GM12878 (cell line): Measurements from ENCODE around the gene CREG1.

ENCODE experiments used
- CEBPB ChIP-seq, 2 experiments: fragments of 150-350 bp in 1 of 2; IDR thresholded peaks; 2 replicates each; pipeline ENCODE4 v1.6.1; 2012 to 2014; ENCODE audit warnings: low read depth in 2 of 2, low read length in 2 of 2, borderline replicate concordance in 1 of 2, inconsistent platforms in 1 of 2
- EZH2 ChIP-seq: IDR thresholded peaks from 2 replicates; pipeline ENCODE4 v1.6.1; 2012; ENCODE audit warnings: low read depth, mild to moderate bottlenecking, control low read depth, inconsistent platforms, low read length, borderline replicate concordance; ENCODE audit not compliant: control insufficient read depth
- PAX5 ChIP-seq: IDR thresholded peaks from 2 replicates; pipeline ENCODE4 v1.6.1; 2011; ENCODE audit warnings: low read depth, low read length, borderline replicate concordance
- RAD21 ChIP-seq: IDR thresholded peaks from 2 replicates; pipeline ENCODE4 v1.6.1; 2011; ENCODE audit warnings: mild to moderate bottlenecking, low read depth, low read length, moderate library complexity; ENCODE audit not compliant: insufficient read depth
- TCF7 ChIP-seq: IDR thresholded peaks from 2 replicates; pipeline ENCODE4 v1.6.1; 2014; ENCODE audit warnings: antibody characterized with exemption, borderline replicate concordance
- TF ChIP-seq, protein P1 (sequence below), 3 experiments: IDR thresholded peaks in 2 of 3; conservative IDR thresholded peaks in 1 of 3; 2 replicates each; pipeline ENCODE4 v1.5.1; 2011; ENCODE audit warnings: low read depth in 3 of 3, low read length in 3 of 3, mild to moderate bottlenecking in 3 of 3, control low read depth in 2 of 3, moderate library complexity in 2 of 3, inconsistent platforms in 1 of 3, mixed read lengths in 1 of 3; ENCODE audit not compliant: control insufficient read depth in 2 of 3, insufficient read depth in 1 of 3; ENCODE audit errors: extremely low read depth in 1 of 3
- TF ChIP-seq, protein P2 (sequence below): fragments of 450-650 bp; IDR thresholded peaks from 2 replicates; pipeline ENCODE4 v1.6.1; 2018; ENCODE audit warnings: borderline replicate concordance, mild to moderate bottlenecking; ENCODE audit not compliant: partially characterized antibody

DNA sequence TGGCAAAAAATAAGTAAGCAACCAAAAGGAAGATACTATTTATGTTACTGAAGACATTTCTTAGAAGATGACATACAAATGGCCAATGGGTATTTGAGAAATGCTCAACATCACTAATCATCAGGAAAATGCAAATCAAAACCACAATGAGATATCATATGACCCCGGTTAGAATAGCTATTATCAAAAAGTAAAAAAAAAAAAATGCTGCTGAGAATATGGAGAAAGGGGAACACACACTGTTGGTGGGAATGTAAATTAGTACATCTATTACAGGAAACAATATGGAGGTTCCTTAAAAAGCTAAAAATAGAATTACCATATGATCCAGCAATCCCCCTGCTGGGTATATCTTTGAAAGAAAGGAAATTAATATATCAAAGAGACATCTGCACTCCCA is 34.3 kb upstream of the CREG1 start:
- TF ChIP-seq CEBPB (IDR thresholded peaks at IDR 0.05; ENCODE audit: borderline replicate concordance in 1 of 2, low read depth in 2 of 2, low read length in 2 of 2) (no peak), EZH2 (no peak), RAD21 (no peak), PAX5 (no peak), TCF7 (no peak)
- TF ChIP-seq, protein P1, sequence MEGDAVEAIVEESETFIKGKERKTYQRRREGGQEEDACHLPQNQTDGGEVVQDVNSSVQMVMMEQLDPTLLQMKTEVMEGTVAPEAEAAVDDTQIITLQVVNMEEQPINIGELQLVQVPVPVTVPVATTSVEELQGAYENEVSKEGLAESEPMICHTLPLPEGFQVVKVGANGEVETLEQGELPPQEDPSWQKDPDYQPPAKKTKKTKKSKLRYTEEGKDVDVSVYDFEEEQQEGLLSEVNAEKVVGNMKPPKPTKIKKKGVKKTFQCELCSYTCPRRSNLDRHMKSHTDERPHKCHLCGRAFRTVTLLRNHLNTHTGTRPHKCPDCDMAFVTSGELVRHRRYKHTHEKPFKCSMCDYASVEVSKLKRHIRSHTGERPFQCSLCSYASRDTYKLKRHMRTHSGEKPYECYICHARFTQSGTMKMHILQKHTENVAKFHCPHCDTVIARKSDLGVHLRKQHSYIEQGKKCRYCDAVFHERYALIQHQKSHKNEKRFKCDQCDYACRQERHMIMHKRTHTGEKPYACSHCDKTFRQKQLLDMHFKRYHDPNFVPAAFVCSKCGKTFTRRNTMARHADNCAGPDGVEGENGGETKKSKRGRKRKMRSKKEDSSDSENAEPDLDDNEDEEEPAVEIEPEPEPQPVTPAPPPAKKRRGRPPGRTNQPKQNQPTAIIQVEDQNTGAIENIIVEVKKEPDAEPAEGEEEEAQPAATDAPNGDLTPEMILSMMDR (IDR thresholded peaks at IDR 0.05 in 2 of 3, conservative IDR thresholded peaks at IDR 0.05 in 1 of 3; ENCODE audit: control insufficient read depth in 2 of 3, extremely low read depth in 1 of 3, insufficient read depth in 1 of 3, low read depth in 3 of 3, low read length in 3 of 3), result no peak
- TF ChIP-seq, protein P2, sequence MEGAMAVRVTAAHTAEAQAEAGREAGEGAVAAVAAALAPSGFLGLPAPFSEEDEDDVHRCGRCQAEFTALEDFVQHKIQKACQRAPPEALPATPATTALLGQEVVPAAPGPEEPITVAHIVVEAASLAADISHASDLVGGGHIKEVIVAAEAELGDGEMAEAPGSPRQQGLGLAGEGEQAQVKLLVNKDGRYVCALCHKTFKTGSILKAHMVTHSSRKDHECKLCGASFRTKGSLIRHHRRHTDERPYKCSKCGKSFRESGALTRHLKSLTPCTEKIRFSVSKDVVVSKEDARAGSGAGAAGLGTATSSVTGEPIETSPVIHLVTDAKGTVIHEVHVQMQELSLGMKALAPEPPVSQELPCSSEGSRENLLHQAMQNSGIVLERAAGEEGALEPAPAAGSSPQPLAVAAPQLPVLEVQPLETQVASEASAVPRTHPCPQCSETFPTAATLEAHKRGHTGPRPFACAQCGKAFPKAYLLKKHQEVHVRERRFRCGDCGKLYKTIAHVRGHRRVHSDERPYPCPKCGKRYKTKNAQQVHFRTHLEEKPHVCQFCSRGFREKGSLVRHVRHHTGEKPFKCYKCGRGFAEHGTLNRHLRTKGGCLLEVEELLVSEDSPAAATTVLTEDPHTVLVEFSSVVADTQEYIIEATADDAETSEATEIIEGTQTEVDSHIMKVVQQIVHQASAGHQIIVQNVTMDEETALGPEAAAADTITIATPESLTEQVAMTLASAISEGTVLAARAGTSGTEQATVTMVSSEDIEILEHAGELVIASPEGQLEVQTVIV, result no peak
